Uterus (tissue), 4 donors: ENCODE data around the gene MALT1. TPM values are rescaled to one million over a fixed set of nuclear protein-coding genes. Genes with fewer than 3 reads are reported as not detected.

Experiments
- DNase-seq, 2 donors: peaks; one replicate each; pipeline ENCODE4 v3.0.0-alpha.2; 2019 to 2020
- H3K27ac ChIP-seq, 2 donors: fragments of 200-600 bp; sonication (generic); 1 replicate in 1 of 2; 2 replicates in 1 of 2; pipeline ENCODE4 v1.5.1; 2016 to 2018
- H3K27me3 ChIP-seq, 2 donors: fragments of 200-600 bp; sonication (generic); one replicate each; pipeline ENCODE4 v1.5.1; 2018 to 2019; ENCODE audit warnings: control low read depth in 1 of 2
- H3K36me3 ChIP-seq, 2 donors: fragments of 200-600 bp; sonication (generic); one replicate each; pipeline ENCODE4 v1.5.1; 2019; ENCODE audit warnings: control low read depth in 1 of 2
- H3K4me1 ChIP-seq, 2 donors: fragments of 200-600 bp; sonication (generic); one replicate each; pipeline ENCODE4 v1.5.1; 2018 to 2019; ENCODE audit warnings: control low read depth in 1 of 2
- H3K4me3 ChIP-seq, 2 donors: fragments of 200-600 bp; sonication (generic); 1 replicate in 1 of 2; 2 replicates in 1 of 2; pipeline ENCODE4 v1.5.1; 2018 to 2019; ENCODE audit warnings: mild to moderate bottlenecking in 1 of 2
- H3K9me3 ChIP-seq, 2 donors: fragments of 200-600 bp; sonication (generic); one replicate each; pipeline ENCODE4 v1.5.1; 2019; ENCODE audit warnings: control low read depth in 1 of 2
- POLR2A ChIP-seq, 2 donors: fragments of 450-650 bp; IDR thresholded peaks; one replicate each; pipeline ENCODE4 v1.6.1; 2016; ENCODE audit warnings: antibody characterized with exemption in 2 of 2, mild to moderate bottlenecking in 1 of 2, moderate library complexity in 1 of 2
- intact Hi-C: fragments of 100-400 bp; cut with DNase I; formaldehyde crosslinking; loops from one replicate; pipeline ENCODE4 v1.15.1; 2023; ENCODE audit warnings: low total_unique reads
- total RNA-seq, 4 donors: library from RNA; depleted of rRNA in 3 of 4; stranded (reverse); fragments of >200 nt in 3 of 4; gene quantifications; one replicate each; pipeline versions ENCODE4 v1.1.0 to v1.2.4, GENCODE V29; 2014 to 2023
- TF ChIP-seq, protein P1 (sequence below), 4 experiments: fragments of 200-600 bp in 2 of 4; fragments of 450-650 bp in 2 of 4; sonication (generic) in 2 of 4; IDR thresholded peaks; one replicate each; pipeline ENCODE4 v1.5.1; 2016 to 2019; ENCODE audit warnings: antibody characterized with exemption in 4 of 4, mild to moderate bottlenecking in 2 of 4, moderate library complexity in 1 of 4
- donor health status: DM: yes; HTN: yes; CAD: no.

Gene MALT1
- total RNA-seq, 4 donors from 2014 or later = 22.1 to 51.4 (median 30.5) TPM

DNA sequence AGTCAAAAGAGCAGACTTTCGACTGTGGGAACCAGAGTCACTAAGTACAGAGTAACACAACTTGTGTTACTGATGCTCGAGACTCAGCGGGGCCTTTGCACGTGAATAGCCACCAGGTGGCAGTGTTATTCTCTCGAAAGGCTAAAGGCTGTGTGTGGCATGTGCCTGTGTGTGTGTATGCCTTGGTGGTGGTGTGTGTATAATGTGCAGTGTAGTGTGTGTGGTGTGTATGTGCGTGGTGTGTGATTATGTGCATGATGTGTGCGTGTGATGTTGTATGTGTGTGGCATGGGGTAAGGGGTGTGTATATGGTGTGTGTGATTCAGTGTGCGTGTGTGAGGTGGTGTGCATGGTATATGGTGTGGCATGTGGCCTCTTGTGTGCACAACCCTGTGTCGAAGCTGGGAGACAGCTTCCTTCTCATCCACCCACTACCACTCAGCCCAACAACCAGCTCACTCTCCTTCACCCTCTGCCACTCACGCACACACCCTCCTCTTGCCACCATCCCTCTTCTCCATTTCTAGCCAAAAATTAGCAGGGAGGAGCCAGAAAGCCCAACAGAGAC lies 110.4 kb downstream of the MALT1 start:
- intact Hi-C loops = loop anchor here (5.0 kb wide), 2 partner anchors 276 to 291 kb away; no protein-coding TSS in a partner anchor
- H3K27ac ChIP-seq = peak overlapping the region in 1 of 2 donors; percentile 52

DNA sequence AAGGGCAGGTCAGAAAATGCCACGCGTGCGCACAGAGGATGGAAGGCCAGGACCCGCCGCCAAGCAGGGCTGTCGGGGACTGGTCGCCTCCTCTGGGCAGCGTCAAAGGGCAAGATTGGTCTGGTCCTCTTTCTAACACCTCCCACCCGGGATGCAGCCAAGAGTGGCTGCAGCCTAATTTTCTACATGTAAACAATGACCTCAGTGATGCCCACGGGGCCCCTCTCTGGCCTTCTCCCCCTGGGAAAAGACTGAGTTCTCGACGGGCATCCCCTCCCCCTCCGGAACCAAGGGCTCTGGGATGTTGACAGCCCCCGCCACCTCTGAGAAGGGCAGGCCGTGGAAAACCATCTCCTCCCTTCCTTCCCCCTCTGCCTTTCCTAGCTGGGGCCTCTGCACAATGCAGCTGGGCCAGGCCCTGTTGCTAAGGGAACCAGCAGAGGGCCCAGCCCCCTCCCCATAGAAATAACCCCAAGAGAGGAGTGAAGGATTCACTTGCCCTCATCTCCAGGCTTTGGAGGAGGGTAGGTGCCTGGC lies 113.4 kb downstream of the MALT1 start:
- TF ChIP-seq, protein P1, sequence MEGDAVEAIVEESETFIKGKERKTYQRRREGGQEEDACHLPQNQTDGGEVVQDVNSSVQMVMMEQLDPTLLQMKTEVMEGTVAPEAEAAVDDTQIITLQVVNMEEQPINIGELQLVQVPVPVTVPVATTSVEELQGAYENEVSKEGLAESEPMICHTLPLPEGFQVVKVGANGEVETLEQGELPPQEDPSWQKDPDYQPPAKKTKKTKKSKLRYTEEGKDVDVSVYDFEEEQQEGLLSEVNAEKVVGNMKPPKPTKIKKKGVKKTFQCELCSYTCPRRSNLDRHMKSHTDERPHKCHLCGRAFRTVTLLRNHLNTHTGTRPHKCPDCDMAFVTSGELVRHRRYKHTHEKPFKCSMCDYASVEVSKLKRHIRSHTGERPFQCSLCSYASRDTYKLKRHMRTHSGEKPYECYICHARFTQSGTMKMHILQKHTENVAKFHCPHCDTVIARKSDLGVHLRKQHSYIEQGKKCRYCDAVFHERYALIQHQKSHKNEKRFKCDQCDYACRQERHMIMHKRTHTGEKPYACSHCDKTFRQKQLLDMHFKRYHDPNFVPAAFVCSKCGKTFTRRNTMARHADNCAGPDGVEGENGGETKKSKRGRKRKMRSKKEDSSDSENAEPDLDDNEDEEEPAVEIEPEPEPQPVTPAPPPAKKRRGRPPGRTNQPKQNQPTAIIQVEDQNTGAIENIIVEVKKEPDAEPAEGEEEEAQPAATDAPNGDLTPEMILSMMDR (IDR thresholded peaks at IDR 0.05) = no peak
- TF ChIP-seq POLR2A (IDR thresholded peaks at IDR 0.05) = no peak
- Histone ChIP-seq H3K36me3 (no peaks in the 10 kb centered on the region), H3K9me3 (no peaks in the 10 kb centered on the region), H3K4me1 (no peaks in the 10 kb centered on the region), H3K27me3 (no peaks in the 10 kb centered on the region), H3K27ac (peak overlapping the region; percentile 49 to 55), H3K4me3 (no peak overlapping the region)
- intact Hi-C loops = loop anchor here (5.0 kb wide), 2 partner anchors 273 to 288 kb away; no protein-coding TSS in a partner anchor
- DNase-seq = peak in 1 of 2 donors; percentile 16

More for the DNA sequence above, 110.4 kb downstream of the MALT1 start:
- peak; percentile 79 to 84 for DNase-seq
- no peak for TF ChIP-seq POLR2A (IDR thresholded peaks at IDR 0.05)
- TF ChIP-seq, protein P1 (IDR thresholded peaks at IDR 0.05) = peak; percentile 90 to 96 (median 92)
- Histone ChIP-seq H3K4me1 (no peaks in the 10 kb centered on the region), H3K27me3 (no peaks in the 10 kb centered on the region), H3K36me3 (no peaks in the 10 kb centered on the region), H3K4me3 (no peak overlapping the region), H3K9me3 (no peaks in the 10 kb centered on the region)

DNA sequence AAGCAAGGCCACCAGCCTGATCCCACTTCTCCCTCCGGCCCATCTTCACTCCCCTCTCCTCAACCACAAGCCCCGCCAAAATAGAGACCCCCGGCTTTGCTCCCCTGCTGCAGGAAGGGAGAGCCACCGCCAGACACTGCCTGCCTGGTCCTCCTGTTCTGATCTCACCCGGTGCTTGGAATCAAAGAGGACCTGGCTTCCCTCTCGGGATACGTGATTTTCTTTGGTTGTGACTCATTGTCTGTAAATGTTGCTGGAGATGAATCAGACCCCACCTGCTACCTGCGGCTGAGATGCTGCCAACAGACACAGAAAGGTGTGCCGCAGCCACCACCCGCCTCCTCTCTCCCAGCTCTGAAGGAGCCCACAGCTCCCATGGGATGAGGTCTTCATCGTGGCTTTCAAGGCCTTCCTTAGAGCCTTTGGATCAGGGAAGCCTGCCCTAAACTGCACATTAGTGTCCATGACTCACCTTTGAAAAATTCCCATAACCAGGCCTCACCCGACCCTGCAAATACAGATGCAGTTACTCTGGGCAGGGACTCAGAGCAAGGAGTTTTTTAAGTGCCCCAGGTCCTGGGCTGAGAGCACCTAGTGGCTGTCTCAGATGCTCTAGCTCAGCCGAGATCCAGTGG lies 114.0 kb downstream of the MALT1 start:
- TF ChIP-seq POLR2A (IDR thresholded peaks at IDR 0.05) = no peak
- TF ChIP-seq, protein P1 (IDR thresholded peaks at IDR 0.05) = no peak
- no peaks in the 10 kb centered on the region for H3K27me3 ChIP-seq
- intact Hi-C loops = no loop called here
- no peaks in the 10 kb centered on the region for H3K36me3 ChIP-seq
- peak; percentile 20 to 43 for DNase-seq
- no peaks in the 10 kb centered on the region for H3K4me1 ChIP-seq
- peak overlapping the region; percentile 49 to 55 for H3K27ac ChIP-seq
- no peak overlapping the region for H3K4me3 ChIP-seq
- H3K9me3 ChIP-seq = no peaks in the 10 kb centered on the region

DNA sequence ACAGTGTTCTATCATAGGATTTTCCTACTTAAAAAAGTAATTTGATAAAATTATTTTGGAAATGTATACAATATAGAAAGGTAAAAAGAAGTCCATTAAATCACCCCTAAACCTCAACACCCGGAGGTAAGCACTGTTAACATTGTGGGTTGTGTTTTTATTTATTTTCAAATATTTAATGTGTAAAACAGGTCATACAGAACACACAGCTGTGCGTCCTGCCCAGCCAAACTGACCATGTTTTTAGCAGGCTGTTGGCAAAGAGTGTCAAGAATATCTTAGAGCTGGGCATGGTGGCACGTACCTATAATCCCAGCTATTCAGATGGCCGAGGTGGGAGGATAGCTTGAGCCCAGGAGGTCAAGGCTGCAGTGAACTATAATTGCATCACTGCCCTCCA lies 114.6 kb downstream of the MALT1 start:
- no peaks in the 10 kb centered on the region for H3K9me3 ChIP-seq
- no peaks in the 10 kb centered on the region for H3K27me3 ChIP-seq
- DNase-seq = no peak
- no peak overlapping the region for H3K4me3 ChIP-seq
- no peaks in the 10 kb centered on the region for H3K4me1 ChIP-seq
- peak overlapping the region in 1 of 2 donors; percentile 55 for H3K27ac ChIP-seq
- no peaks in the 10 kb centered on the region for H3K36me3 ChIP-seq
- TF ChIP-seq, protein P1 (IDR thresholded peaks at IDR 0.05) = no peak
- intact Hi-C loops = no loop called here

DNA sequence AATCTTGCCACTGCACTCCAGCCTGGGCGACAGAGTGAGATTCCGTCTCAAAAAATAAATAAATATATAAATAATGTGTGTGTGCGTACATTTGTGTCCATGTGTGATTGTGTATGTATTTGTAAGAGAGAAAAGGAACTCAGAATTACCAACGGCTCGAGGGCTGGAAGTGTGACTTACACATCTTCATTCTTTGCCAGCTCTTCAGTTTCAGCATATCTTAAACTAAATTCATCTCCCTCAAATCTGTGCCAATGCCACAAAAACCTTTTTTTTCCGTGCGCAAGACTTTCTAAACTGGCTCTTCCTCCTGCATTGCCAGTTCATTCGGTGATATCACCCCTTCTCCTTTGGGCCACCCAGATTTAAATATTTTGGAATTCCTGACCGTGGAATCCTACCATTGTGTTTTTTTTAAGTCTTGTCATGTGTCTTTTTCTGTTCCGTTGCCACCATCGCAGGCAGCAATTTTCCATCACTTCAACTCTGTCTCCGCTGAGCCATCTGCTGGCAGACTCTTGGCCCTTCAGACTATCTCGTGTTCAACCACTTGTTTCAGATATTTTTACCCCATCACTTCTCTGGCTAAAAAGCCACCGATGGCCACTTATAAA lies 116.4 kb downstream of the MALT1 start:
- Histone ChIP-seq H3K4me3 (no peak overlapping the region), H3K9me3 (no peaks in the 10 kb centered on the region), H3K36me3 (no peaks in the 10 kb centered on the region), H3K27ac (peak overlapping the region in 1 of 2 donors; percentile 77), H3K27me3 (no peaks in the 10 kb centered on the region), H3K4me1 (no peaks in the 10 kb centered on the region)
- DNase-seq = no peak
- no peak for TF ChIP-seq POLR2A (IDR thresholded peaks at IDR 0.05)
- TF ChIP-seq, protein P1 (IDR thresholded peaks at IDR 0.05) = no peak
- intact Hi-C loops = no loop called here
